ENCODE results near the gene SLC25A52.
"Not testable (repeated sequence)": the region's sequence is repeated elsewhere in the genome, so short reads cannot be mapped to it uniquely, and the experiment has no call there.

The SLC25A52 gene

GRCh38 chr18:31739651-31740050 is 21.0 kb downstream of the SLC25A52 start:
- no peak for DNase-seq

- DNase-seq: no peak
Measured at GRCh38 chr18:31738460-31739407, 21.9 kb downstream of the SLC25A52 start.

GRCh38 chr18:31736630-31737029 is 24.1 kb downstream of the SLC25A52 start:
- no peak for DNase-seq

GRCh38 chr18:31731628-31732027 is 29.1 kb downstream of the SLC25A52 start:
- no peak for DNase-seq

GRCh38 chr18:31729196-31729595 is 31.5 kb downstream of the SLC25A52 start:
- not testable (repeated sequence) for DNase-seq

GRCh38 chr18:31723990-31724711 is 36.5 kb downstream of the SLC25A52 start:
- DNase-seq: no peak

- no peak for DNase-seq
Measured at GRCh38 chr18:31723639-31723989, 37.1 kb downstream of the SLC25A52 start.

GRCh38 chr18:31722369-31722957 is 38.2 kb downstream of the SLC25A52 start:
- DNase-seq: peak; percentile 73

- no peak for DNase-seq
Measured at GRCh38 chr18:31721601-31722000, 39.1 kb downstream of the SLC25A52 start.

GRCh38 chr18:31720867-31721266 is 39.8 kb downstream of the SLC25A52 start:
- no peak for DNase-seq

- DNase-seq: no peak
Measured at GRCh38 chr18:31719363-31720006, 41.2 kb downstream of the SLC25A52 start.

GRCh38 chr18:31718386-31718785 is 42.3 kb downstream of the SLC25A52 start:
- no peak for DNase-seq

GRCh38 chr18:31716362-31716761 is 44.3 kb downstream of the SLC25A52 start:
- DNase-seq: no peak

GRCh38 chr18:31711365-31712172 is 49.1 kb downstream of the SLC25A52 start:
- no peak for DNase-seq

- DNase-seq: no peak
Measured at GRCh38 chr18:31710826-31711225, 49.9 kb downstream of the SLC25A52 start.
